ENCODE results near the gene ZNF679. TPM values are rescaled to one million over a fixed set of nuclear protein-coding genes. Genes with fewer than 3 reads are reported as not detected.

ZNF679 gene
- total RNA-seq, 1 experiment from 2014 or later = not detected

DNA sequence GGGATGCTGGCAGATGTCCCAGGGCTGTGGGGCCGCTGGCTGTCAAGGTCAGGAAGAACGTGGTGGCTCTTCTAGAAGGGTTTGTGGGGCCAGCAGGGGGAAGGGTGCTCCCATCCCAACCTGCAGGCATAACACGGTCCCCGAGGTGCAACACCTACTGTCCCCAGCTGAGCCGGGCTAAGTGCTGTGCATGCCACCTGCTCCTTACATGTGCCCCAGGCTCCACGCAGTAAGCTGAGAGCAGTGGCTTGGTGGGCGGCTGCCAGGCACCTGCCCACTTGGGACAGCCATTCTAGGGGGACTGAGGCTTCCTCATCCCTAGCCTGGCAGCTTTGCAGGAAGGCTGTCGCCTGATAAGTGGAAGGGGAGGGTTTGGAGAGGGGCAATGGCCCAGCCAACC lies 35.5 kb upstream of the ZNF679 start:
- Histone ChIP-seq H2AFZ (ENCODE audit: low read depth, low read length, poor library complexity, severe bottlenecking) (no peak overlapping the region), H3K4me3 (replicated peaks in 1 of 2; ENCODE audit: low read depth in 1 of 2, low read length in 2 of 2) (no peak overlapping the region), H3K27ac (ENCODE audit: low read depth, low read length) (no peak overlapping the region), H3K4me1 (ENCODE audit: control insufficient read depth in 1 of 2, insufficient read depth in 2 of 2, low read length in 2 of 2) (no peaks in the 10 kb centered on the region), H3K36me3 (ENCODE audit: control insufficient read depth in 1 of 2, insufficient read depth in 2 of 2, low read length in 2 of 2) (no peaks in the 10 kb centered on the region), H3K9me3 (ENCODE audit: control insufficient read depth in 1 of 2, insufficient read depth in 1 of 2, low read depth in 1 of 2, low read length in 2 of 2) (peaks cover 0 to 18% of the 10 kb centered on the region in 2 experiments; a peak in 2 of 4 replicates), H3K4me2 (ENCODE audit: low read length) (no peak overlapping the region), H3K27me3 (ENCODE audit: insufficient read depth, low read length) (no peaks in the 10 kb centered on the region), H3K79me2 (ENCODE audit: insufficient read depth, low read length) (no peaks in the 10 kb centered on the region), H4K20me1 (ENCODE audit: insufficient read depth) (no peaks in the 10 kb centered on the region), H3K9ac (ENCODE audit: low read length) (no peak overlapping the region), H3K9me2 (ENCODE audit: insufficient read depth) (no peaks in the 10 kb centered on the region)
- intact Hi-C loops (cut with micrococcal nuclease) = no loop called here
- POLR2A ChIA-PET = no interaction called here
- RAD21 ChIA-PET (ENCODE audit: low non-redundant PET in 1 of 2, low total read pairs in 2 of 2, uncharacterized antibody in 2 of 2, unreplicated experiment in 2 of 2) = no interaction called here
- TF ChIP-seq ZNF274 (IDR thresholded peaks at IDR 0.05; ENCODE audit: low read depth, low read length) = no peak
- TF ChIP-seq, protein P1, sequence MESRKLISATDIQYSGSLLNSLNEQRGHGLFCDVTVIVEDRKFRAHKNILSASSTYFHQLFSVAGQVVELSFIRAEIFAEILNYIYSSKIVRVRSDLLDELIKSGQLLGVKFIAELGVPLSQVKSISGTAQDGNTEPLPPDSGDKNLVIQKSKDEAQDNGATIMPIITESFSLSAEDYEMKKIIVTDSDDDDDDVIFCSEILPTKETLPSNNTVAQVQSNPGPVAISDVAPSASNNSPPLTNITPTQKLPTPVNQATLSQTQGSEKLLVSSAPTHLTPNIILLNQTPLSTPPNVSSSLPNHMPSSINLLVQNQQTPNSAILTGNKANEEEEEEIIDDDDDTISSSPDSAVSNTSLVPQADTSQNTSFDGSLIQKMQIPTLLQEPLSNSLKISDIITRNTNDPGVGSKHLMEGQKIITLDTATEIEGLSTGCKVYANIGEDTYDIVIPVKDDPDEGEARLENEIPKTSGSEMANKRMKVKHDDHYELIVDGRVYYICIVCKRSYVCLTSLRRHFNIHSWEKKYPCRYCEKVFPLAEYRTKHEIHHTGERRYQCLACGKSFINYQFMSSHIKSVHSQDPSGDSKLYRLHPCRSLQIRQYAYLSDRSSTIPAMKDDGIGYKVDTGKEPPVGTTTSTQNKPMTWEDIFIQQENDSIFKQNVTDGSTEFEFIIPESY (IDR thresholded peaks at IDR 0.05; ENCODE audit: extremely low read depth, insufficient replicate concordance, low read length) = no peak
- no peak for TF ChIP-seq TCF7L2 (IDR thresholded peaks at IDR 0.05; ENCODE audit: borderline replicate concordance, extremely low read depth, insufficient read depth, insufficient read length)
- TF ChIP-seq FOSL1 (IDR thresholded peaks at IDR 0.05; ENCODE audit: low read depth) = no peak
- TF ChIP-seq CEBPB (IDR thresholded peaks at IDR 0.05; ENCODE audit: low read depth) = no peak
- TF ChIP-seq RAD21 (IDR thresholded peaks at IDR 0.05; ENCODE audit: low read depth) = no peak
- no peak for TF ChIP-seq SIN3A (IDR thresholded peaks at IDR 0.05; ENCODE audit: low read depth)
- TF ChIP-seq EGR1 (IDR thresholded peaks at IDR 0.05; ENCODE audit: low read depth) = no peak
- TF ChIP-seq POLR2A (IDR thresholded peaks at IDR 0.05; ENCODE audit: borderline replicate concordance, extremely low read depth, insufficient read depth, insufficient read length) = no peak
- TF ChIP-seq ELF1 (IDR thresholded peaks at IDR 0.05; ENCODE audit: borderline replicate concordance, low read depth) = no peak
- TF ChIP-seq JUND (IDR thresholded peaks at IDR 0.05) = no peak
- TF ChIP-seq, protein P2, sequence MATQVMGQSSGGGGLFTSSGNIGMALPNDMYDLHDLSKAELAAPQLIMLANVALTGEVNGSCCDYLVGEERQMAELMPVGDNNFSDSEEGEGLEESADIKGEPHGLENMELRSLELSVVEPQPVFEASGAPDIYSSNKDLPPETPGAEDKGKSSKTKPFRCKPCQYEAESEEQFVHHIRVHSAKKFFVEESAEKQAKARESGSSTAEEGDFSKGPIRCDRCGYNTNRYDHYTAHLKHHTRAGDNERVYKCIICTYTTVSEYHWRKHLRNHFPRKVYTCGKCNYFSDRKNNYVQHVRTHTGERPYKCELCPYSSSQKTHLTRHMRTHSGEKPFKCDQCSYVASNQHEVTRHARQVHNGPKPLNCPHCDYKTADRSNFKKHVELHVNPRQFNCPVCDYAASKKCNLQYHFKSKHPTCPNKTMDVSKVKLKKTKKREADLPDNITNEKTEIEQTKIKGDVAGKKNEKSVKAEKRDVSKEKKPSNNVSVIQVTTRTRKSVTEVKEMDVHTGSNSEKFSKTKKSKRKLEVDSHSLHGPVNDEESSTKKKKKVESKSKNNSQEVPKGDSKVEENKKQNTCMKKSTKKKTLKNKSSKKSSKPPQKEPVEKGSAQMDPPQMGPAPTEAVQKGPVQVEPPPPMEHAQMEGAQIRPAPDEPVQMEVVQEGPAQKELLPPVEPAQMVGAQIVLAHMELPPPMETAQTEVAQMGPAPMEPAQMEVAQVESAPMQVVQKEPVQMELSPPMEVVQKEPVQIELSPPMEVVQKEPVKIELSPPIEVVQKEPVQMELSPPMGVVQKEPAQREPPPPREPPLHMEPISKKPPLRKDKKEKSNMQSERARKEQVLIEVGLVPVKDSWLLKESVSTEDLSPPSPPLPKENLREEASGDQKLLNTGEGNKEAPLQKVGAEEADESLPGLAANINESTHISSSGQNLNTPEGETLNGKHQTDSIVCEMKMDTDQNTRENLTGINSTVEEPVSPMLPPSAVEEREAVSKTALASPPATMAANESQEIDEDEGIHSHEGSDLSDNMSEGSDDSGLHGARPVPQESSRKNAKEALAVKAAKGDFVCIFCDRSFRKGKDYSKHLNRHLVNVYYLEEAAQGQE (IDR thresholded peaks at IDR 0.05; ENCODE audit: low read depth) = no peak
- TF ChIP-seq ZFX (IDR thresholded peaks at IDR 0.05) = no peak
- TF ChIP-seq YY1 (IDR thresholded peaks at IDR 0.05; ENCODE audit: extremely low read depth, insufficient replicate concordance, low read depth, low read length) = no peak
- no peak for TF ChIP-seq EZH2phosphoT487 (IDR thresholded peaks at IDR 0.05; ENCODE audit: borderline replicate concordance)
- no peak for ATAC-seq
- no peak for DNase-seq (ENCODE audit: low read depth, low spot score)
- no TSS peak for BruUV-seq (replicated peaks)
- CTCF ChIA-PET = no interaction called here

Measured in HCT116 (cell line).